GM06990 (cell line): ENCODE measurements around the gene BACE2.
A peak's percentile ranks its signal among the peaks of the same experiment; 100 is the strongest.

Experiments used
- DNase-seq: peaks from one replicate; pipeline ENCODE4 v3.0.0-alpha.2; 2011; ENCODE audit not compliant: insufficient read length; ENCODE audit errors: extremely low read depth
- H3K27me3 ChIP-seq: replicated peaks from 2 replicates; pipeline ENCODE4 v1.6.0; 2011; ENCODE audit warnings: low read length; ENCODE audit not compliant: control insufficient read depth, insufficient read depth
- H3K36me3 ChIP-seq: 2 replicates; pipeline ENCODE4 v1.5.1; 2011; ENCODE audit warnings: low read length; ENCODE audit not compliant: control insufficient read depth, insufficient read depth
- H3K4me3 ChIP-seq: replicated peaks from 2 replicates; pipeline ENCODE4 v1.5.1; 2011; ENCODE audit warnings: low read depth, mild to moderate bottlenecking, control low read depth, low read length
- TF ChIP-seq, protein P1 (sequence below): IDR thresholded peaks from 2 replicates; pipeline ENCODE4 v1.5.1; 2011; ENCODE audit warnings: low read length, control low read depth, mild to moderate bottlenecking, inconsistent platforms; ENCODE audit not compliant: insufficient read depth, poor library complexity, severe bottlenecking

The BACE2 gene

GRCh38 chr21:41319273-41319672, 151.3 kb downstream of the BACE2 start:
- no peak for DNase-seq
- no peaks in the 10 kb centered on the region; the same call in 1 of the 2 replicates for H3K27me3 ChIP-seq
- H3K36me3 ChIP-seq, result no peaks in the 10 kb centered on the region
- no peak overlapping the region for H3K4me3 ChIP-seq
- TF ChIP-seq, protein P1, sequence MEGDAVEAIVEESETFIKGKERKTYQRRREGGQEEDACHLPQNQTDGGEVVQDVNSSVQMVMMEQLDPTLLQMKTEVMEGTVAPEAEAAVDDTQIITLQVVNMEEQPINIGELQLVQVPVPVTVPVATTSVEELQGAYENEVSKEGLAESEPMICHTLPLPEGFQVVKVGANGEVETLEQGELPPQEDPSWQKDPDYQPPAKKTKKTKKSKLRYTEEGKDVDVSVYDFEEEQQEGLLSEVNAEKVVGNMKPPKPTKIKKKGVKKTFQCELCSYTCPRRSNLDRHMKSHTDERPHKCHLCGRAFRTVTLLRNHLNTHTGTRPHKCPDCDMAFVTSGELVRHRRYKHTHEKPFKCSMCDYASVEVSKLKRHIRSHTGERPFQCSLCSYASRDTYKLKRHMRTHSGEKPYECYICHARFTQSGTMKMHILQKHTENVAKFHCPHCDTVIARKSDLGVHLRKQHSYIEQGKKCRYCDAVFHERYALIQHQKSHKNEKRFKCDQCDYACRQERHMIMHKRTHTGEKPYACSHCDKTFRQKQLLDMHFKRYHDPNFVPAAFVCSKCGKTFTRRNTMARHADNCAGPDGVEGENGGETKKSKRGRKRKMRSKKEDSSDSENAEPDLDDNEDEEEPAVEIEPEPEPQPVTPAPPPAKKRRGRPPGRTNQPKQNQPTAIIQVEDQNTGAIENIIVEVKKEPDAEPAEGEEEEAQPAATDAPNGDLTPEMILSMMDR, result no peak

GRCh38 chr21:41321211-41321907, 153.4 kb downstream of the BACE2 start:
- TF ChIP-seq, protein P1, result no peak
- no peak overlapping the region for H3K4me3 ChIP-seq
- no peaks in the 10 kb centered on the region for H3K36me3 ChIP-seq
- peak; percentile 22 for DNase-seq
- H3K27me3 ChIP-seq, result no peaks in the 10 kb centered on the region; the same call in 1 of the 2 replicates

GRCh38 chr21:41321908-41322495, 154.0 kb downstream of the BACE2 start:
- Histone ChIP-seq H3K36me3 (no peaks in the 10 kb centered on the region), H3K4me3 (no peak overlapping the region), H3K27me3 (no peaks in the 10 kb centered on the region; the same call in 1 of the 2 replicates)
- no peak for DNase-seq
- TF ChIP-seq, protein P1, result no peak

DNA sequence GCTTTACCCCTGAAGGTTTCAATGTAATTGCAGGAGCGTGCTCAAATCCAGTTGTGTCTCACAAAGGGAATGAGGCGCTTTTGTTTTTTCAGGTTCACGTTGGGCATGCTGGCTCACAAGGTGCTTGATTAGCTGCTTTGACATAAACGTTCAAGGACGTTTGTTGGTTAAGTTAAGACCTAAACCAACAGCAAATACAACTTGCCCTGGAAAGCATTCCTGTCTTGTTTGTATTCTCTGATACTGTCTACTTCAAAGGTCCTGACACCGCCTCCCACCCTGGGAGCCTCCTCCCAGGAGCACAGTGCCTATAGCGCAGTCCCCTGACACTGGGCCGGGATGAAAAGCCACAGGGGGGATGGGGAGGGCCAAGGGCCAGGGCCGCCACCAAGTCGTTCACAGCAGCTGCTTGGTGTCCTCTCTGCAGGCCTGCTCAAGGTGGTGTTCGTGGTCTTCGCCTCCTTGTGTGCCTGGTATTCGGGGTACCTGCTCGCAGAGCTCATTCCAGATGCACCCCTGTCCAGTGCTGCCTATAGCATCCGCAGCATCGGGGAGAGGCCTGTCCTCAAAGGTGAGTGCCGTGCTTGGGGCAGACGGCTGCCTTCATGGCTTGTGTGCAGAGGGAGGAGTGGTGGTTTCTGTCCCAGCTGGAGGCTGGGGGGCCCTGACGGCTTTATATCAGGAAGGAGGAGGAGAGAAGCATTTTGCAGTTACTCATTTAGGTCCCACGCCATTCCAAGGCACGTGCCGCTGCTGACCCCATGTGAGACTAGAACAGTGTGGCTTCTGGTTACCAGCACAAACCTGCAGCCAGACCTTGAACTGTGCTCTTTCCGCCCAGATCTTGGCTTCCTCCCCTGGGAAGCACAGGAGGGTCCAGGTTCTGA, 154.8 kb downstream of the BACE2 start:
- DNase-seq, result no peak
- H3K36me3 ChIP-seq, result no peaks in the 10 kb centered on the region
- TF ChIP-seq, protein P1, result no peak
- no peaks in the 10 kb centered on the region; the same call in 1 of the 2 replicates for H3K27me3 ChIP-seq
- H3K4me3 ChIP-seq, result no peak overlapping the region

DNA sequence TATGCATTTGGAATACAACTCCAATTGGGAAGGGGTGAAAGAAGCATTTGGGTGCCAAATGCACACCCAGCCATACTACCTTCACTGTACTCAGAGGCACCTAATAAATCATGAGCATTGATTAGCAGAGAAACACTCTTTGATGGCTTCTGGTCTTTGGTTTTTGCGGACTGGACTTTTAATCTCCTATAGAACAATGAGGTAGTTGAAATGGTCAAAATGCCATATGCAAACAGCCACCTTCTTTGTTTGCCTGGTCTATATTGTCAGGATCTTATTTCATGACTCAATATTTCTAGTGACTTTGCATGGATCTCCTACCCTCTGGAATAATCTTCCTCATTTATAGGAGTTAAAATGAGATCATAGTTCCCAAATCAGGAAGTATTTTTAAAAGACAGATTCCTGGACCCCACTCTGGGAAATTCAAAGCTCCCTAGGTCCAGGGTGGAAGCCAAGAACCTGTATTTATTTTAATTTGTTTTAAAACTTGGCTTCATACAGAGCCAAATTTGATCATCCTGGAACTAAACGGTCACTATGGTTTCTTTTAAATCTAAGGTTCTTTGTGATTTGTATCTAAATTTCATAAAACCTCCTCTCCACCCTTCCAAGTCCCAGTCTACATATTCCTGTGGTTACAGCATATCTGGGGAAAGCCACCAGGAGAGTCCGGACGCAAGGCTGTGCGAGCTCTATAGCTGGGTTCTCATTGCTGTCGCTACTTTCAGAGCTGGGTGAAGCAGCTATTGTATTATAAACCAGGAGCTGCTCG, 157.4 kb downstream of the BACE2 start:
- Histone ChIP-seq H3K4me3 (no peak overlapping the region), H3K27me3 (no peaks in the 10 kb centered on the region), H3K36me3 (no peaks in the 10 kb centered on the region)
- TF ChIP-seq, protein P1, result no peak
- no peak for DNase-seq
